Liver (tissue), 9 donors: ENCODE data around the gene IL11. TPM values are rescaled to one million over a fixed set of nuclear protein-coding genes. Genes with fewer than 3 reads are reported as not detected.

ENCODE experiments used
- DNase-seq: peaks from one replicate; pipeline ENCODE4 v3.0.0-alpha.2; 2017; ENCODE audit warnings: low spot score
- H3K27ac ChIP-seq, 2 donors: one replicate each; pipeline ENCODE4 v1.7.0; 2013; ENCODE audit warnings: inconsistent platforms in 2 of 2, low read length in 2 of 2, control low read depth in 1 of 2, low read depth in 1 of 2, mild to moderate bottlenecking in 1 of 2
- H3K27me3 ChIP-seq, 4 donors: one replicate each; pipeline versions ENCODE4 v1.6.1 to v1.7.0; 2013; ENCODE audit warnings: low read length in 3 of 4, inconsistent platforms in 1 of 4, mild to moderate bottlenecking in 1 of 4, moderate library complexity in 1 of 4; ENCODE audit not compliant: control insufficient read depth in 4 of 4, insufficient read depth in 4 of 4
- H3K36me3 ChIP-seq, 4 donors: one replicate each; pipeline versions ENCODE4 v1.6.1 to v1.7.0; 2013; ENCODE audit warnings: low read length in 3 of 4, mild to moderate bottlenecking in 3 of 4, low read depth in 1 of 4, moderate library complexity in 1 of 4; ENCODE audit not compliant: control insufficient read depth in 4 of 4, insufficient read depth in 3 of 4
- H3K4me1 ChIP-seq, 4 donors: one replicate each; pipeline versions ENCODE4 v1.6.1 to v1.7.0; 2013; ENCODE audit warnings: low read length in 3 of 4, mild to moderate bottlenecking in 3 of 4, moderate library complexity in 1 of 4; ENCODE audit not compliant: control insufficient read depth in 4 of 4, insufficient read depth in 4 of 4
- H3K4me3 ChIP-seq, 3 donors: one replicate each; pipeline versions ENCODE4 v1.6.1 to v1.7.0; 2013; ENCODE audit warnings: low read length in 3 of 3, control low read depth in 1 of 3, low read depth in 1 of 3, mild to moderate bottlenecking in 1 of 3
- H3K9ac ChIP-seq, 2 donors: one replicate each; pipeline ENCODE4 v1.7.0; 2013; ENCODE audit warnings: low read length in 2 of 2, mild to moderate bottlenecking in 2 of 2, moderate library complexity in 2 of 2, control low read depth in 1 of 2, low read depth in 1 of 2
- H3K9me3 ChIP-seq, 4 donors: one replicate each; pipeline versions ENCODE4 v1.6.1 to v1.7.0; 2013; ENCODE audit warnings: low read length in 3 of 4; ENCODE audit not compliant: control insufficient read depth in 4 of 4
- EGR1 ChIP-seq, 2 donors: IDR thresholded peaks; 2 replicates each; pipeline ENCODE4 v1.6.1; 2016 to 2018; ENCODE audit warnings: antibody characterized with exemption in 2 of 2, low read depth in 2 of 2
- FOXA1 ChIP-seq: IDR thresholded peaks from 2 replicates; pipeline ENCODE4 v1.6.1; 2016; ENCODE audit warnings: antibody characterized with exemption
- FOXA2 ChIP-seq: IDR thresholded peaks from 2 replicates; pipeline ENCODE4 v1.6.1; 2016; ENCODE audit warnings: antibody characterized with exemption
- GABPA ChIP-seq, 2 donors: IDR thresholded peaks in 1 of 2; conservative IDR thresholded peaks in 1 of 2; 2 replicates each; pipeline ENCODE4 v1.6.1; 2016; ENCODE audit warnings: antibody characterized with exemption in 2 of 2, mild to moderate bottlenecking in 1 of 2, moderate library complexity in 1 of 2
- HNF4A ChIP-seq, 2 donors: conservative IDR thresholded peaks; 2 replicates each; pipeline ENCODE4 v1.6.1; 2016; ENCODE audit warnings: antibody characterized with exemption in 2 of 2, mild to moderate bottlenecking in 2 of 2
- HNF4G ChIP-seq: IDR thresholded peaks from 2 replicates; pipeline ENCODE4 v1.6.1; 2016; ENCODE audit warnings: antibody characterized with exemption
- JUND ChIP-seq, 2 donors: IDR thresholded peaks; 2 replicates each; pipeline ENCODE4 v1.6.1; 2016; ENCODE audit warnings: antibody characterized with exemption in 2 of 2
- NR2F2 ChIP-seq: IDR thresholded peaks from 2 replicates; pipeline ENCODE4 v1.6.1; 2016; ENCODE audit warnings: antibody characterized with exemption
- RXRA ChIP-seq, 2 donors: IDR thresholded peaks; 2 replicates each; pipeline ENCODE4 v1.6.1; 2017 to 2018; ENCODE audit warnings: antibody characterized with exemption in 2 of 2, mild to moderate bottlenecking in 1 of 2
- SP1 ChIP-seq: IDR thresholded peaks from 2 replicates; pipeline ENCODE4 v1.6.1; 2018; ENCODE audit warnings: antibody characterized with exemption, mild to moderate bottlenecking
- TAF1 ChIP-seq: conservative IDR thresholded peaks from 2 replicates; pipeline ENCODE4 v1.6.1; 2016; ENCODE audit warnings: antibody characterized with exemption, mild to moderate bottlenecking
- YY1 ChIP-seq: IDR thresholded peaks from 2 replicates; pipeline ENCODE4 v1.6.1; 2016; ENCODE audit warnings: antibody characterized with exemption, mild to moderate bottlenecking
- WGBS: extraction: QIAGEN DNeasy Blood & Tissue Kit; methylation state at CpG from one replicate; pipeline ENCODE4 v1.1.7; 2013; 5-methylcytosine and 5-hydroxymethylcytosine counted together
- polyA plus RNA-seq, 2 donors: library from polyadenylated mRNA; stranded (reverse) in 1 of 2; unstranded in 1 of 2; fragments of 200-250 nt in 1 of 2; fragments of >200 nt in 1 of 2; fragmentation: Nextera tagmentation in 1 of 2; extraction: Ambion mirVana in 1 of 2; gene quantifications; one replicate each; pipeline versions ENCODE4 v1.2.1 to v1.2.3, GENCODE V29; 2013 to 2015
- total RNA-seq, 2 donors: library from RNA; depleted of rRNA; stranded (reverse); fragments of >200 nt; gene quantifications; one replicate each; pipeline ENCODE4 v1.2.3, GENCODE V29; 2014
- TF ChIP-seq, protein P1 (sequence below): IDR thresholded peaks from 2 replicates; pipeline ENCODE4 v1.6.1; 2016; ENCODE audit warnings: antibody characterized with exemption
- TF ChIP-seq, protein P2 (sequence below): IDR thresholded peaks from 2 replicates; pipeline ENCODE4 v1.6.1; 2016; ENCODE audit warnings: antibody characterized with exemption
- TF ChIP-seq, protein P3 (sequence below): IDR thresholded peaks from 2 replicates; pipeline ENCODE4 v1.6.1; 2016; ENCODE audit warnings: antibody characterized with exemption, mild to moderate bottlenecking
- TF ChIP-seq, protein P4 (sequence below): fragments of 150-350 bp; IDR thresholded peaks from 2 replicates; pipeline ENCODE4 v1.5.1; 2017; ENCODE audit warnings: improper control_type of control experiment, low read depth, low read length; ENCODE audit not compliant: missing input control
- donor health status: healthy.
- donor health status: healthy.
- donor health status: healthy.
- donor health status: healthy.
- donor health status: healthy.

The IL11 gene
- total and polyA plus RNA-seq, 4 donors = not detected

DNA sequence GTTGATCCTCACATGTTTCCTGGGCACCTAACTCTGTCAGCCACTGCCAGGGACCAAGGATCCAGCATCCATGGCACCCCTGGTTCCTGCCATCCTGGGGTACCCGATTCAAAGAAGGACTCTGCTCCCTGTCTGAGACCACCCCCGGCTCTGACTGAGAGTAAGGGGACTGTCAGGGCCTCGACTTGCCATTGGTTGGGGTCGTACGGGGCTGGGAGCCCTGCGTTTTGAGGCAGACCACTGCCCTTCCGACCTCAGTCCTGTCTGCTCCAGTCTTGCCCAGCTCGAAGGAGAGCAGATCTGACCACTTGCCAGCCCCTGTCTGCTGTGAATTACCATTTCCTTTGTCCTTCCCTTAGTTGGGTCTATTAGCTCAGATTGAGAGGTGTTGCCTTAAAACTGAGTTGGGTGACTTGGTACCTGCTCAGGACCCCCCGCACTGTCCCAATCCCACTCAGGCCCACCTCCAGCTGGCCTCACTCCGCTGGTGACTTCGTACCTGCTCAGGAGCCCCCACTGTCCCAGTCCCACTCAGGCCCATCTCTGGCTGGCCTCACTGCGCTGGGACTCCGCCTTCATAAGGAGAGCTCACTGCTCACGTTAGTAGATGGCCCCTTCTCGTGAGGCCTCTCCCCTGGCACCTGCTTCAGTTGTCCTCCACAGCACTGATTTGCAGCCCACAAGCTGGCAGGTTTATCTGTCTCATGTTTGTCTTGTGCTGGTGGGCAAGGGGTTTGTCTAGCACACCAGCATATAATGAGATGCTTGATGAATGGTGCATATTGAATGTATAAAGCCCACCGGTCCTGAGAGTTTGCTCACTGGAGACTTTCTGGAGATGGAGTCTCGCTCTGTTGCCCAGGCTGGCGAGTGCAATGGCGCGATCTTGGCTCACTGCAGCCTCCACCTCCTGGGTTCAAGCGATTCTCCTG lies 19.4 kb upstream of the IL11 start:
- Histone ChIP-seq H3K36me3 (peaks cover 10 to 30% (median 18%) of the 10 kb centered on the region in 4 donors), H3K27me3 (no peaks in the 10 kb centered on the region), H3K27ac (no peak overlapping the region), H3K4me1 (peaks cover 8 to 29% (median 22%) of the 10 kb centered on the region in 4 donors), H3K9me3 (no peaks in the 10 kb centered on the region), H3K9ac (no peak overlapping the region), H3K4me3 (no peak overlapping the region)
- no peak for DNase-seq
- TF ChIP-seq, protein P1, sequence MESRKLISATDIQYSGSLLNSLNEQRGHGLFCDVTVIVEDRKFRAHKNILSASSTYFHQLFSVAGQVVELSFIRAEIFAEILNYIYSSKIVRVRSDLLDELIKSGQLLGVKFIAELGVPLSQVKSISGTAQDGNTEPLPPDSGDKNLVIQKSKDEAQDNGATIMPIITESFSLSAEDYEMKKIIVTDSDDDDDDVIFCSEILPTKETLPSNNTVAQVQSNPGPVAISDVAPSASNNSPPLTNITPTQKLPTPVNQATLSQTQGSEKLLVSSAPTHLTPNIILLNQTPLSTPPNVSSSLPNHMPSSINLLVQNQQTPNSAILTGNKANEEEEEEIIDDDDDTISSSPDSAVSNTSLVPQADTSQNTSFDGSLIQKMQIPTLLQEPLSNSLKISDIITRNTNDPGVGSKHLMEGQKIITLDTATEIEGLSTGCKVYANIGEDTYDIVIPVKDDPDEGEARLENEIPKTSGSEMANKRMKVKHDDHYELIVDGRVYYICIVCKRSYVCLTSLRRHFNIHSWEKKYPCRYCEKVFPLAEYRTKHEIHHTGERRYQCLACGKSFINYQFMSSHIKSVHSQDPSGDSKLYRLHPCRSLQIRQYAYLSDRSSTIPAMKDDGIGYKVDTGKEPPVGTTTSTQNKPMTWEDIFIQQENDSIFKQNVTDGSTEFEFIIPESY = no peak
- TF ChIP-seq TAF1 (no peak), RXRA (IDR thresholded peaks at IDR 0.05) (no peak), GABPA (IDR thresholded peaks at IDR 0.05 in 1 of 2, conservative IDR thresholded peaks at IDR 0.05 in 1 of 2) (no peak), SP1 (no peak), FOXA1 (no peak), JUND (IDR thresholded peaks at IDR 0.05) (no peak), NR2F2 (no peak), FOXA2 (no peak), EGR1 (IDR thresholded peaks at IDR 0.05; ENCODE audit: low read depth in 2 of 2) (no peak)
- 92% methylated on average over 21 of the region's 21 CpGs for WGBS

DNA sequence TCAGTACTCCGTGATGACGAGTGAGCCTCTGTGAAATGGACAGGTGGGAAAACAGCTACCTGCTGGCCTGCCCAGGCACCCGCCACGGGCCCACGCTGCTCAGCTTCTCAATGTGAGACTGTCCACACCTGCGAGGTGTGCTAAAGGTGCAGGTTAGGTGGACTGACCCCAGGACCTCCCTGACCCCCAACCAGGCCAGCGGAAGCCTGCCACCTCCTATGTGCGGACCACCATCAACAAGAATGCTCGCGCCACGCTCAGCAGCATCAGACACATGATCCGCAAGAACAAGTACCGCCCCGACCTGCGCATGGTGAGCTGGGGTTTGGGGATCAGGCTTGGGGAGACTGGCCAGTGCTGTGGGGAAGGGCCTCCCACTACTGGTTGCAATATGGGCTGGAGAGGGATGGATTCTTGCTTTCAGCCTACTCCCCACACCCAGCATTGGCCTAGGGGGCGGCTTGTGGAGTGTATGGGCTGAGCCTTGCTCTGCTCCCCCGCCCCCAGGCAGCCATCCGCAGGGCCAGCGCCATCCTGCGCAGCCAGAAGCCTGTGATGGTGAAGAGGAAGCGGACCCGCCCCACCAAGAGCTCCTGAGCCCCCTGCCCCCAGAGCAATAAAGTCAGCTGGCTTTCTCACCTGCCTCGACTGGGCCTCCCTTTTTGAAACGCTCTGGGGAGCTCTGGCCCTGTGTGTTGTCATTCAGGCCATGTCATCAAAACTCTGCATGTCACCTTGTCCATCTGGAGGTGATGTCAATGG lies 17.7 kb upstream of the IL11 start:
- peak overlapping the region in 1 of 3 donors; percentile 58 for H3K4me3 ChIP-seq
- H3K27ac ChIP-seq = no peak overlapping the region
- peaks cover 16 to 39% (median 30%) of the 10 kb centered on the region in 4 donors for H3K4me1 ChIP-seq

More for the DNA sequence above, 17.7 kb upstream of the IL11 start:
- H3K9me3 ChIP-seq = no peaks in the 10 kb centered on the region
- no peak overlapping the region for H3K9ac ChIP-seq
- peaks cover 10 to 30% (median 18%) of the 10 kb centered on the region in 4 donors for H3K36me3 ChIP-seq
- no peak for DNase-seq
- TF ChIP-seq, protein P1 = no peak
- TF ChIP-seq SP1 = no peak
- no peak for TF ChIP-seq FOXA1
- no peak for TF ChIP-seq JUND (IDR thresholded peaks at IDR 0.05)
- TF ChIP-seq RXRA (IDR thresholded peaks at IDR 0.05) = no peak
- no peak for TF ChIP-seq TAF1
- TF ChIP-seq HNF4A (conservative IDR thresholded peaks at IDR 0.05) = no peak
- no peak for TF ChIP-seq HNF4G
- TF ChIP-seq, protein P2, sequence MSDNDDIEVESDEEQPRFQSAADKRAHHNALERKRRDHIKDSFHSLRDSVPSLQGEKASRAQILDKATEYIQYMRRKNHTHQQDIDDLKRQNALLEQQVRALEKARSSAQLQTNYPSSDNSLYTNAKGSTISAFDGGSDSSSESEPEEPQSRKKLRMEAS = no peak
- TF ChIP-seq NR2F2 = no peak
- TF ChIP-seq, protein P3, sequence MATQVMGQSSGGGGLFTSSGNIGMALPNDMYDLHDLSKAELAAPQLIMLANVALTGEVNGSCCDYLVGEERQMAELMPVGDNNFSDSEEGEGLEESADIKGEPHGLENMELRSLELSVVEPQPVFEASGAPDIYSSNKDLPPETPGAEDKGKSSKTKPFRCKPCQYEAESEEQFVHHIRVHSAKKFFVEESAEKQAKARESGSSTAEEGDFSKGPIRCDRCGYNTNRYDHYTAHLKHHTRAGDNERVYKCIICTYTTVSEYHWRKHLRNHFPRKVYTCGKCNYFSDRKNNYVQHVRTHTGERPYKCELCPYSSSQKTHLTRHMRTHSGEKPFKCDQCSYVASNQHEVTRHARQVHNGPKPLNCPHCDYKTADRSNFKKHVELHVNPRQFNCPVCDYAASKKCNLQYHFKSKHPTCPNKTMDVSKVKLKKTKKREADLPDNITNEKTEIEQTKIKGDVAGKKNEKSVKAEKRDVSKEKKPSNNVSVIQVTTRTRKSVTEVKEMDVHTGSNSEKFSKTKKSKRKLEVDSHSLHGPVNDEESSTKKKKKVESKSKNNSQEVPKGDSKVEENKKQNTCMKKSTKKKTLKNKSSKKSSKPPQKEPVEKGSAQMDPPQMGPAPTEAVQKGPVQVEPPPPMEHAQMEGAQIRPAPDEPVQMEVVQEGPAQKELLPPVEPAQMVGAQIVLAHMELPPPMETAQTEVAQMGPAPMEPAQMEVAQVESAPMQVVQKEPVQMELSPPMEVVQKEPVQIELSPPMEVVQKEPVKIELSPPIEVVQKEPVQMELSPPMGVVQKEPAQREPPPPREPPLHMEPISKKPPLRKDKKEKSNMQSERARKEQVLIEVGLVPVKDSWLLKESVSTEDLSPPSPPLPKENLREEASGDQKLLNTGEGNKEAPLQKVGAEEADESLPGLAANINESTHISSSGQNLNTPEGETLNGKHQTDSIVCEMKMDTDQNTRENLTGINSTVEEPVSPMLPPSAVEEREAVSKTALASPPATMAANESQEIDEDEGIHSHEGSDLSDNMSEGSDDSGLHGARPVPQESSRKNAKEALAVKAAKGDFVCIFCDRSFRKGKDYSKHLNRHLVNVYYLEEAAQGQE = no peak
- TF ChIP-seq, protein P4, sequence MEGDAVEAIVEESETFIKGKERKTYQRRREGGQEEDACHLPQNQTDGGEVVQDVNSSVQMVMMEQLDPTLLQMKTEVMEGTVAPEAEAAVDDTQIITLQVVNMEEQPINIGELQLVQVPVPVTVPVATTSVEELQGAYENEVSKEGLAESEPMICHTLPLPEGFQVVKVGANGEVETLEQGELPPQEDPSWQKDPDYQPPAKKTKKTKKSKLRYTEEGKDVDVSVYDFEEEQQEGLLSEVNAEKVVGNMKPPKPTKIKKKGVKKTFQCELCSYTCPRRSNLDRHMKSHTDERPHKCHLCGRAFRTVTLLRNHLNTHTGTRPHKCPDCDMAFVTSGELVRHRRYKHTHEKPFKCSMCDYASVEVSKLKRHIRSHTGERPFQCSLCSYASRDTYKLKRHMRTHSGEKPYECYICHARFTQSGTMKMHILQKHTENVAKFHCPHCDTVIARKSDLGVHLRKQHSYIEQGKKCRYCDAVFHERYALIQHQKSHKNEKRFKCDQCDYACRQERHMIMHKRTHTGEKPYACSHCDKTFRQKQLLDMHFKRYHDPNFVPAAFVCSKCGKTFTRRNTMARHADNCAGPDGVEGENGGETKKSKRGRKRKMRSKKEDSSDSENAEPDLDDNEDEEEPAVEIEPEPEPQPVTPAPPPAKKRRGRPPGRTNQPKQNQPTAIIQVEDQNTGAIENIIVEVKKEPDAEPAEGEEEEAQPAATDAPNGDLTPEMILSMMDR = no peak
- no peak for TF ChIP-seq EGR1 (IDR thresholded peaks at IDR 0.05; ENCODE audit: low read depth in 2 of 2)
- no peak for TF ChIP-seq YY1
- no peak for TF ChIP-seq GABPA (IDR thresholded peaks at IDR 0.05 in 1 of 2, conservative IDR thresholded peaks at IDR 0.05 in 1 of 2)
- H3K27me3 ChIP-seq = no peaks in the 10 kb centered on the region
- 91% methylated on average over 24 of the region's 24 CpGs for WGBS
